Activated gamma-delta T cell treated with Interleukin-2 at 50 U/mL for 16 hours (primary cell): Measurements from ENCODE around the gene FBXO36.
A peak's percentile ranks its signal among the peaks of the same experiment; 100 is the strongest.
"Not testable (repeated sequence)": the region's sequence is repeated elsewhere in the genome, so short reads cannot be mapped to it uniquely, and the experiment has no call there.

Experiments used
- DNase-seq: peaks from one replicate; pipeline ENCODE4 v3.0.0-alpha.2; 2020

Gene FBXO36

DNA sequence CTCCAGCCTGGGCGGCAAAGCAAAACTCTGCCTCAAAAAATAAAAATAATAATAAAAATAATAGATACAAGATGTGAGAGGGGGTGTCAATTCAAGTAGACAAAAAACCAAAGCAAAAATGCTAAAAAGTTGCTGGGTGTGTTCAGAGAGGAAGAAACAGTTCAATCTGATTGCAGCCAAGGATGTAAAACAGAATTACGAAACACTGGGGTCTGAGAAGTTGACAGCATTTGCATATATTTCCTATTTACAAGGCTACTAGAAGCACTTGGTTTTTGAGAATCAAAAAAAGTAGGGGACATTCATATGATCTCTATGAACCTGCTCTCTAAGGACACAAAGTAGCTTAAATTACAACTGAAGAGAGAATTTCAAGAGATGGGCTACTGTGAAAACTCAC, 8.1 kb upstream of the FBXO36 start:
- DNase-seq, result no peak

DNA sequence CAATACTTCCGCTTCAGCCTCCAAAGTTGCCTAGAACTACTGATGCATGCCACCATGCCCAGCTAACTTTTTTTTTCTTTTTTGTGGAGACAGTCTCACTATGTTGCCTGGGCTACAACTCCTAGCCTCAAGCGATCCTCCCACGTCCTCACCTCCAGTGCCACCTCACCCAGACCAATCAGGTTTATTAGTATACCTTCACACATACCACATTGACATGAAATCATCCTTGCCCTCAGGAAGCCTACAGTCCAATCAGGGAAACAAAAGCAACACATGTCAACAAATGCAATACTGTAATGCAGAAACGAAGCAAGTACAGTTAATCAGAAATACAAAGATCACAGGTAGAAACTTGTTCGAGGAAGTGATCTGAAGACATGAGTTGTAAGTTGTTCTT, 4.5 kb upstream of the FBXO36 start:
- no peak for DNase-seq

DNA sequence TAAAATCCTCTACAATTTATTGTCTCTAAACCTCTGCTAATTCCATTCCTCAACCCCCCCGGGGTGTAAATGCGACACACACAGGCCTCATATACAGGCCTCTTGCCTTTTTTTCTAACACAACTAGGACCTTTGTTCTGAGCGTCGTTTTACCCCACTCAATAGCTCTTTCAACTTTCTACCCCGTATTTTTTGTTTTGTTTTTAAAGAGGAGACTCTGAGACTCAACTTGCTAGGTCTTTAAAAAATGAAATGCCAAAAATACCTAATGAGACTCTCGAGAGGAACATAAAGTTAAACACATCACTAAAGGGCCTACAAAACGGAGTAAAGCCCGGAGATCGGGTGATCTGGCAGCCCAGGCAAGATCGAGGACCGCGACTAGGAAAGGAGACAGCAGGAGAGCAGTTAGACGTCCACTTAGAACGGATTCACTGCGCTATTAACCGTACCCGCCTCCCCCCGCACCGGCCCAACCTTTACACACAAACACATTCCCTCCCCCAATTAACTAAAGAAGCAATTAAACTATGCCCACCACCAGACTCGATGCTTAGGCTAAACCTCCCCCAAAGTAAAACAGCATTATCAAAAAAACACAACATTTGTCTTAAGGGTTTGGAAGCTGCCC, 2.2 kb upstream of the FBXO36 start:
- DNase-seq, result peak; percentile 19

DNA sequence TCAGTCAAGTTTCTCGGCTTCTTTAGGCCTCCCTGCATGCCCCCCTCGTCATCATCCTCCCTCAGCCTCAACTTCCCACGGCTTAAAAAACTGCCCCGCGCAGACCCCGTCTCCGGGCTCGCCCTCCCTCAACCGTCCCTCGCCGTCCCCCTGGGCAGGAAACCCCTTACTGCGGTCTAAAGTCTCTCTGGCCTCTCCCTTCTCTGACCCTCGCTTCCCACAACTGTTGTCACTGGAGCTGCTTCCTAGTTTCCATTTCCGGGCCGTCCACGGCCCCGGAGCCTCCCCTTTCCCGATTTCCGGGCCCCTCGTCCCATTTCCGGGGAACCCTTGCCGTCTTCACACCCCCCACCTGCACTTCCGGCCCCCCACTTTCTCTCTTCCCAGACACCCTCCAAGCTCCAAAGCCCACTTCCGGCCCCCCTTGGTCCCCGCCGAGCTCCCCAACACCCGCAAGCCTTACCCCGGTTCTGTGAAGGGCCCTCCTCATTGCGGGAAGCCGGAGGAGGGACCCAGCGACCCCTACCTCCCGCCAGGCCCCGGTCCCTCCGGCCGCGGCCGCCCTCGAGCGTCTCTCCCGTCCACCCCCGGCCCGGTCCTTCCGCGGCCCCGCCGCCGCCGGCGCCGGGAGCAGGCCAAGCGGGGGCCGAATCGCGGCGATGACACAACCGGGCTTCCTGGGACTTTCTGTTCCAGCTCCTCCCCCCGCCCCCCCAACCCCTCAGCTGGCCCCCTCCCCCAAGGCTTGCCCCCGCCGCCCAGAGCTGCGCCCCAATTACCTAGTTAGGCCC, 1.0 kb upstream of the FBXO36 start:
- peak; percentile 73 for DNase-seq

DNA sequence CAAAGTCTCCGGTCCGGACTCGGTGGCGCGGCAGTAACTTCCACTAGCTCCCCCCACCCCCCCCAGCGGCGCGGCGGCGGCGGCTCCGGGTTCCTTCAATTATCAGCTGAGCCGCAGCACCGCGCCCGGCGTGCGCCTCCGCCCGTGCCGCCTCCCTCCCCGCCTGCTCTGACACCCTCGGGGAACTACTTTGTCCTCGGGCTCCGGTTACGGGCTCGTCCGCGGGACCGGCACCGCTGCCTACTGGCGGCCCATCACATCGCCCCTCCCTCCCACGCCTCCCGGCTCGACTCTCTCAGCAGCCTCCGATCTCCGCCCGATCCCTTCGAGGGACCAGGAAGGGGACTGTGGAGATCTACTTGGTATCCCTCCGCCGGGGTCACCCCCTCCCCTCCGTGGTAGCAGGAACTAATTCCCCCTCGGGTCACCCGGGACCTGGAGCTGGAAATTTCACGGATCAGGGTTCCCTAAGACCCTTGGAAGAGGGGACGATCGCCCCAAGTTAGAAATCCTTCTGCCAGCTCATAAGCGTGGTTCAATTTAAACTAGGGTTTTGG, 333 bp upstream of the FBXO36 start, which contains the start of gene TRIP12:
TRIP12 (minus strand) TSS at position 118 of the 557 bp plus-strand sequence. CDS start 41,930 bp downstream, outside the sequence.
- peak; percentile 84 for DNase-seq

DNA sequence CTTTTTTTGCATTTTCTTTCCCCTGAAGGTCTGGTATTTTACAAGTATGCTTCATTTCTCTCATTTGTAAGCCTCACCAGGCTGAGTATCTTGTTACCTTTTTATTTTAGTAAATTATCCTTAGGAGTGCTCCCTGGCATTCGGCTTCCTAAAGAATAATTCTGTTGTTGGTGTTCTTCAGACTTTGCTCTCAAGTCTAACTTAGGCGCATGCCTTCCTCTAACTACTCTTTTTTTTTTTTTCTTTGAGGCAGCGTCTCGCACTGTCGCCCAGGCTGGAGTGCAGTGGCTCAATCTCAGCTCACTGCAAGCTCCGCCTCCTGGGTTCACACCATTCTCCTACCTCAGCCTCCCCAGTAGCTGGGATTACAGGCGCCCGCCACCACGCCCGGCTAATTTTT, 2.2 kb downstream of the FBXO36 start:
- not testable (repeated sequence) for DNase-seq

DNA sequence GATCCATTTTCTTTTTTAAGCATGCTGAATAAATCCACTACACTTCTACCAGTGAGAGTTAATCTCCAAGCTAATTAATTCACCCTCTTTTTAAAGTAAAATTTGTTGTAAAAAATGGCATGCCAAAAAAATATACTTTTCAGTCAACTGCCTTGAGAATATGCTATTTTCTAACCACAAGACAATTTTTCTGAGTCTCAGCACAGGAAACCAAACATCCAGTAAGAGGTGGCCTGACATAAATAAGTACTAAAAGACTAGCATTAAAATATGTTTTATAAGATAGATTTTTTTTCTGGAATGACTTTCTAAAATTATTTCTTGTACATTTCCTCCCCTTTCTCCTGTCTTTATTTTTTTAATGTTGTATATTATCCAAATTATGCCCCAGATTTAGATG, 2.9 kb downstream of the FBXO36 start:
- no peak for DNase-seq

DNA sequence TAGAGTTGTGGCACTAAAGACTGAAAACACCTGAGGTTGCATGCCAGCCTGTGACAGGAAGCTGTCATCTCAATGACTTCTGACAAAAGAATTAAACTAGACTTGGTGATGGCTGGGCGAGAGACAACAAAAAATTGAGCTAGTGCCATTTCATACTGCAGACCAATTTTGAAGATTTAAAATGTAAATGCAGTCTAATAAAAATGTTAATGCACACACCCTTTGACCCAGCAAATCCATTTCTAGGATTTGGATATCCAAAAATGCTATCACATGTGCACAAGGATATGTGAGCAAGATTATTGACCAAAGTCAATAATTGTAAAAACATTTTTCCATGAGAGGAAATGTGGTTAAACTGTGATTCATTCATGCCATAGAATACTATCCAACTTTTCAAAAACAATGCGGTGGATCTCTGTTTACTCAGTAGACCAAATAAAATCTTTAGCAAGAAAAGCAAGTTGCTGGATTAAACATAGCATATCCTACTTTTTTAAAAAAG, 5.6 kb downstream of the FBXO36 start:
- no peak for DNase-seq

DNA sequence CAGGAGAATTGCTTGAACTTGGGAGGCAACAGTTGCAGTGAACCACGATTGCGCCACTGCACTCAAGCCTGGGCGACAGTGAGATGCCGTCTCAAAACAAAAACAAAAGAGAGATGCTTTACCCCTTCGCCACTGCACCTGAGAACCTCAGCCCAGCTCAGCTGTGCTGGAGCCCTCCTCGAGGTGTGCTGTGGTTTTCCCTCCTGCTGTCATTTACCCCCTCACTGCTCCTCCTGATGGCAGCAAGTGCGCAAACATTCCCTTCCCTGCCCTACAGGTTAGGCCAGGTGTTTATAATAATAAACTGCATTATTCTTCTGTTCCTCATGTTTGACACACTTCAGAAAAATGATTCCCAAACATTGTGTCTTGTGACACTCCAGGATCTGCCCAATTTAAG, 8.4 kb downstream of the FBXO36 start:
- DNase-seq, result no peak

DNA sequence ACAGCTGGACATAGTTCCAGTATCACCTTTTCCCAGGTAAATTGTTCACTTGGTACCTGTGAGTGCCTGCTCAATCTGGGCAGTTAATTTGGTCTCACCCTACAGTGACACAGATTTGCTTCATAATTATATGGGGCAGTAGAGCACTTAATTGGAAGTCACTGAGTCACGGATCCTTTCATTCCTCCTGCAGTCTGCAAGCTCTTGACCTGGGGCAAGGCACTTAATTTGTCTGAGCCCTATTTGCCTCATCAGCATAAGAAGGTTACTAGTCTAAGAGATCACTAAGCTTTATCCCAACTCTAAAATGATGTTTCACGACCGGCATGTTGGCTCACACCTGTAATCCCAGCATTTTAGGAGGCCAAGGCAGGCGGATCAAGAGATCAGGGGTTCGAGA, 8.9 kb downstream of the FBXO36 start:
- no peak for DNase-seq

DNA sequence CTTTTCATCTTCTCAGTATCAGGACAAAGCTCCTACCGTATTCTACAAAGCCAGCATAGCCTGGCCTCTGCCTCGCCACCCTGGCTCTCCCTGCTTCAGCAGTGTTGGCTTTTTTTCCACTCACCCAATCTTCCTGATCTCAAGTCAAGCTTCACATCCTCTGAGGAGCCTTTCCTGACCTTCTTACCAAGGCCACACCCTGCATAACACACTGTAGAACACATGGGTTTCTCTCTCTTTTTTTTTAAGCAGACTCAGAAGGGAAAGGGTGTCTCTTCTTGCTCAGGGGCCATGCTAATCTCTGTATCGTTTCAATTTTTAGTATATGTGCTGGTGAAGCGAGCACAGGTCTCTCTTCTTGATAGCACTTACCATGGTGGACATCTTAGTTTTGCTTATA, 15.2 kb downstream of the FBXO36 start:
- no peak for DNase-seq

DNA sequence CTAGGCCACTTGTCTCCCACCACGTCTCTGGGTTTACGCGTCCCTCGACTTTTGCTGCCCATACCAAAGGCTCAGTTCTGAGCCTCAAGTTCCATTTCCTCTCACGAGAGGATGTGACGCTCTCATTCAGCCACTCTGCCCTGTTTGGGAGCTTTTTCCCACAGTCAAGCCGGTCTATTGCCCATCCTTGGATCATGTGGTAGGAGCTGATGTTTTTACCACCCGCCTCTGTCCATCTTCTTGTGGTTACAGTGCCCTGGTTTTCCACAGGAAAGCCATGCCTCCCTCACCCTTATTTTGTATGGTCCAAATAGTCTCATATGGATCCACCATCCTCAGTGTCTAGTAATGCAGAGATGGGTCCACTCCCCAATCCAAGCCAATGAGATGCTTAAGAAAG, 20.4 kb downstream of the FBXO36 start:
- no peak for DNase-seq

DNA sequence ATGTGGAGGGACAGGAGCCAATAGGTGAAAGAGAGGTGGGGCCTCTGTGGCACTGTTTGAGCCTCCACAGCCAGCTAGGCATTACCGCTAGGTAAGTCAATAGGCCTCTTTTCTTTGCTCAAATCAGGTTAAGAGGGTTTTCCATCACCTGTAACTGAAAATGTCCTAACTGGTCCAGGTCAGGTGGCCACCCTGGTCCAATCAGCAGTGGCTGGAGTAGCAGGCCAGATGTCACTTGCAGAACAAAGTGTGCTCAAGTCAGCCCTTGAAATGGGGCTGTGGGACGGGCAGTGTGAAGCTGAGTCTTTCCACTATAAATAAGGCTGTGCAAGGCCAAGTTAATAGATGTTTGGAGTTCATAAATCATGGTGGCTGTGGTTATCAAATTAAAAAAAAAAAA, 20.9 kb downstream of the FBXO36 start:
- DNase-seq, result no peak

DNA sequence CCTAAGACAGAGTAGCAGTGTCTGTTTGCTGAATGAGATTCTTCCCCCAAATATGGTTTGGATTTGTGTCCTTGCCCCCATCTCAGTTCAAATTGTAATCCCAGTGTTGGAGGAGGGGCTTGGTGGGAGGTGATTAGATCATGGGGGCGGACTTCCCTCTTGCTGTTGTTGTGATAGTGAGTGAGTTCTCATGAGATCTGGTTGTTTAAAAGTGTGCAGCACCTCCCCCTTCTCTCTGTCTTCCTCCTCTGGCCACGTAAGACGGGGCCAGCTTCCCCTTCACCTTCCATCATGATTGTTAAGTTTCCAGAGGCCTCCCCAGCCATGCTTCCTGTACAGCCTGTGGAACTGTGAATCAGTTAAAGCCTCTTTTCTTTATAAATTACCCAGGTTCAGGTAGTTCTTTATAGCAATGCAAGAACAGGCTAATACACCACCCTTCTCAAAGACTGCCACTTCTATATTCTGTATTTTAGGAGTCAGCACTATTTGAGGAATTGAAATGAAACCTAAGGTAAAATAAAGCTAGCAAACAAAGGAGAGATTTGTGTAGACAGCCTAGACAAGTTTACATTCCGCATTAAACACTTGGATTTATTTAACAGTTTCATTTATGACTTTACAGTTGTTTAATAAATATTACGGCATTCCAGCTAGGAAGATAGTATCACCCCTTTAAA, 21.6 kb downstream of the FBXO36 start:
- DNase-seq, result no peak

DNA sequence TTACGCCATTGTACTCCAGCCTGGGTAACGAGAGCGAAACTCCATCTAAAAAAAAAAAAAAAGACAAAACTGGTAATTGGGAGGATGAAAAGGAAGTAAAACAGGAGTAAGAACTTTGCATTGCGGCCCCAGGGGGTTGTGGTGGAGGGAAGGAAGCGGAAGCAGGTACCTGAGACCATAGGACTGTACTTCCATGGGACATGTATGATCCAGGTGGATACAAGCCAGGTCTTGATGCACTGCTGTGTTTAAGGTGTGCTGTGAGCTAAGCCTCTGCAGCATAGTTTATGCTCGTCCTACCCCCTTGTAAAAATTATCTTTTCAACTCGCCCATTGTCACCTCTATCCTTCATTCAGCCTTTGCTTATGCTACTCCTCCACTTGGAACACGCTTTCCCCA, 23.7 kb downstream of the FBXO36 start:
- DNase-seq, result no peak

DNA sequence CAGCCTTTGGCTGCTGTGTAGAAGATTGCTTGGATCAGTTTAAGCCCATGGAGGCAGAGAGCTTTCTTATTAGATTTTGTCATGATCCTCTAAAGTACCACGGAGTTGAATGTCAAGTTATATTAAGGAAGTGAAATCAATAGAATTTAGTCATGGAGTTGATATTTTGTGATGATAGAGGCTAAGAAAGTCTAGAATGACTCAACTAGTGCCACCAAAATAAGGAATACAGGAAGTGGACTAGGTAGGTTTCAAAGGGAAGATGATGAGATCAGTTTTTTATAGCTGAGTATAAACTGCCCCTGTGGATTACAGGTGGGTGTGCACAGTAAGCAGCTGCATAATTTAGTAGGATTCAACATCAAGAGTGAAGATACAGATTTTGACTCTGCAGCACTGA, 25.2 kb downstream of the FBXO36 start:
- DNase-seq, result no peak

DNA sequence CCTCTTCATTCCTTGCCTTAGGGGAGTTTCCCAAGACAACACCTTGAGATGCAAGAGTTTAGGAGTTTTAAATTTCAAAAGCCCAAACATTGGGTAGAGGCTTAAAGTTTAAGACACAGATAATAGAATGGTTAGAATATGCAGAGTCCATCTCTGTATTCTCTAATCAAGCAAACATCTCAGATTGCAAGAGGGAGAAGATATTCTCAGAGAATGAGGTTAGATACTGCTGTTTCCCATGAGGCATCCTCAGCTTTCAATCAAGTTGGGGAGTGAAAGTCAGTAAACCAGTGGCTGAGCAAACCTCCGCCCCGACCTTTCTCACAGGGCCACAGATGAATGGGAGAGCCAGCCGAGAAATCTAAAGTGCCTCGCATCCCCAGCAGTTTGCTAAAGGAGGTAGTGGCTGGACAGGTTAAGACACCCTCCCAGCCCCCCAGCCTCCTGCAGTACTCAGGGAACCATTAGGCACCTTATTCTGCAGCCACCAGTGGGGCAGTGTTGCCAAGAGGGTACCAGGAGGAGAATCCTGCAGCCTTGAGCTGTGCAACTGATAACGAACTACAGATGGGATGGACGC, 30.0 kb downstream of the FBXO36 start:
- DNase-seq, result no peak

DNA sequence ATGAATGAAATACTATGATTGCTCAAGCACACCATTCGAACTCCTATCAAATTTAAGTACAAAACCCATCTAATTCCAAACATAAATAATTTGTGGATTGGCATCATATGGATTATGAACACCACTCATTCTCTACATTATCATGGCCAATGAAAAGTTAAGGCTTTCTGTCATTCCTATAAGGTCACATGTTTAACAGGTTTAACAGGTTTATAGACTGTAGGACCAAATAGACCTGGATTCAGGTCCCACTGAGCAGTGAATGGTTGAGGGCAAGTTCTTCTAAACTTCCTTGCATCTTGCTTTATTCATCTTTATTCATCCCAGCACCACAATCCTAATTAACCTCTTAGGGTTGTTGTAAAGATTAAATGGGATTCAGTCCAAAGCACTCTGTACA, 33.4 kb downstream of the FBXO36 start:
- no peak for DNase-seq

DNA sequence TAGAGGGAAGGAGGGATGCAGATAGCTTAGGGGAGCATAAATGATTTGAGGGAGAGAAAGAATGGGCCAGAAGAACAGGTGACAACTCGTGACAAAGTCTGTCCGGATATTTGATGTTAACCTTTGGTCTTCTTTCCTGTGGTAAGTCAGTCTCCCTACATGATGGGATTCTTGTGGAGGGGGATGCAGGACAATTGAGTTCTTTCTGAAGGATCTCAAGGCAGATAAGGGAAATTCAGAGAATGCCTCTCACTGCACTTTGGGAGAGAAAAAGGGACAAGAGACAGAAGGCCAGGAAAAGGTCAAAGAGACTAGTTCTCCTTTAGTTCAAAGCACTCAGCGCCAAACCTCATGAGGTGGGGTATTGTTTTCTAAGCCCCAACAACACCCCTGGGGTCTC, 34.2 kb downstream of the FBXO36 start:
- no peak for DNase-seq

DNA sequence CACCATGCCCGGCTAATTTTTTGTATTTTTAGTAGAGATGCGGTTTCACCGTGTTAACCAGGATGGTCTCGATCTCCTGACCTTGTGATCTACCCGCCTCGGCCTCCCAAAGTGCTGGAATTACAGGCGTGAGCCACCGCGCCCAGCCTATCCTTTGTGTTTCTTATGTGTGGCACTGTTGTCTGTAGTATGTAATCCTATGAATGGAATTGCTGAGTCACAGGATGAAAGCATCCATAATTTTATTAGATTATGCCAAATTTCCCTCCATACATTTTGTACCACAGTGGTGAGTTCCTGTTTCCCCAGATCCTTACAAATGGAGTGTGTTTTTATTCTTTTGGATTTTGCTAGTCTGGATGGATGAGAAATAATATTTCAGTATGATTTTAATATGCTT, 41.3 kb downstream of the FBXO36 start:
- not testable (repeated sequence) for DNase-seq

DNA sequence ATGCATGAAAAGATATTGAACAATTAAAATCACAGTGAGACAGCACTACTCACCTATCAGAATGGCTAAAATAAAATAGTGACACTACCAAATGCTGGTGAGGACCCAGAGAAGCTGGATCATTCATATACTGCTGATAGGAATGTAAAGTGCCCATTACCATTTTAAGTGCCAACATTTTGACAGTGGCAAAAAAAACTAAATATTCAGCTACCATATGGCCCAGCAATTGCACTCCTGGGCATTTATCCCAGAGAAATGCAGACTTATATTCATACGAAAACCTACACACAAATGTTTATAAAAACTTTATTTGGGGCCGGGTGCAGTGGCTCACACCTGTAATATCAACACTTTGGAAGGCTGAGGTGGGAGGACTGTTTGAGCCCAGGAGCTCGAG, 47.6 kb downstream of the FBXO36 start:
- DNase-seq, result no peak

DNA sequence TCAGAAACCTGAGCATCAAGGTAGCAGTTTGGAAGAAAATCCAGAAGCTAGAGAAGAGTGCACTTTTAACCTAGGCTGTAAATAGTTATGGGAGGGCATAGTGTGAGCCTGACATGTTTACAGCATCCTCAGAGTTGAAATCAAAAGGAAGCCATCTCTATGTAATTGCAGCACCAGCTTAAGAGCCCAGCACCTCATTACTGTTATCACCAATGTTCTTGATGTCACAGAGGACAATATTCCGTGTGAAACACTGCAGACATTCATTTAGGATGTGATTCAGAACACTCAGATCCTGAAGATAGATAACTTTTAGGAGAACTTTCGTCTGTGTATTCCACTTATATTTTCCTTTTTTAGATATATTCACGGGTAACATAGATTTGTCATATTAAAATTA, 48.1 kb downstream of the FBXO36 start:
- no peak for DNase-seq

DNA sequence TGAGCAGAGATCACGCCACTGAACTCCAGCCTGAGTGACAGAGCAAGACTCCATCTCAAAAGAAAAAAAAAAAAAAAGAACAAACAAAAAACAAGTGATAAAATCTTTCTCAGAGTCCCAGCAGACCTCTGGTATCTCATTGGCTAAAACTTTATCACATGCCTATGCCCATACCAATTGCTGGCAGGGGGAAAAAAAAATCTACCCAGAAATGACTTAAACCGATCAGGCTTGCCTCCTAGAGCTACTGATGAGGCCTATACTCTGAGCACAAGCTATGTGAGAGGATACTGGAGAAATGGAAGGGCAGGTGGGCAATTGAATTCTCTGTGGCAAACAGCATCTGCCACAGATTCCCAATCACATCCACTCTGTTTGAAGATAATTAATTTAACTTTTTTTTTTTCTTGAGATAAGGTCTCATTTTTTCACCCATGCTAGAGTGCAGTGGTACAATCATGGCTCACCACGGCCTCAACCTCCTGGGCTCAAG, 49.0 kb downstream of the FBXO36 start:
- no peak for DNase-seq
